Measurements from ENCODE around the gene ARGLU1. TPM values are rescaled to one million over a fixed set of nuclear protein-coding genes. Genes with fewer than 3 reads are reported as not detected.

ARGLU1 gene
- total RNA-seq, 1 experiment from 2014 or later, result 96.9 TPM

DNA sequence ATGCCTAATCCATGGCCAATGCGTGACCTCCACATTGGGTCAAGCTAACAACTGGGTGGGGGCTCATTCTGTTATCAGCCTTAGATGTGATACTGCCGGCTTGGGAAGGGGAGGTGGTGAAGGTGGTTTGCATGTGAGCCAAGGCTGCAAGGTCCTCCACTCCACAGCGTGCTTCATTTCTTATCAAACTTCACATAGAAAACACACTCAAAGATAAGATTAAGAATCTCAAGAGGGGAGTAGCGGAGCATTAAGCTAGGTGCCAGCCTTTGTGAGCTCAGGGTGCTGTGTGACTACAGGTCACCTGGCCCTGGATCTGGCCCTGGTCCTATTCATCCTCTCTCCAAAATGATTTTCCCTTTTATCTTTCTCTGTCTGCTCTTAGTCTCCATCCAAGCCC lies 13.3 kb upstream of the ARGLU1 start:
- Histone ChIP-seq H3K23me2 (ENCODE audit: insufficient read length, low read depth, low read length, poor library complexity, severe bottlenecking) (no peaks in the 10 kb centered on the region), H2BK5ac (ENCODE audit: insufficient read length, low read length) (no peak overlapping the region), H3K56ac (ENCODE audit: insufficient read length, low read depth, low read length) (no peak overlapping the region), H3K79me1 (ENCODE audit: insufficient read depth, low read depth, low read length, poor library complexity, severe bottlenecking) (no peaks in the 10 kb centered on the region), H3K18ac (ENCODE audit: insufficient read length, low read depth, low read length) (no peak overlapping the region), H3K27ac (ENCODE audit: insufficient read length, low read depth, low read length) (no peak overlapping the region), H3K23ac (ENCODE audit: insufficient read length, low read depth, low read length) (no peak overlapping the region), H4K8ac (replicated peaks; ENCODE audit: insufficient read length, low read depth, low read length) (no peak overlapping the region), H2AK5ac (ENCODE audit: insufficient read length, low read length) (no peak overlapping the region), H2BK20ac (ENCODE audit: low read depth, low read length, poor library complexity, severe bottlenecking) (no peak overlapping the region), H3K14ac (ENCODE audit: insufficient read depth, low read length) (no peak overlapping the region), H3K79me2 (ENCODE audit: insufficient read depth, low read length) (no peaks in the 10 kb centered on the region), H2AFZ (ENCODE audit: low read length) (no peak overlapping the region), H2BK15ac (ENCODE audit: low read depth, low read length) (no peak overlapping the region), H3T11ph (ENCODE audit: low read length) (no peak overlapping the region), H3K9me3 (ENCODE audit: control insufficient read depth, low read depth, low read length) (peaks cover 3% of the 10 kb centered on the region), H3K9ac (ENCODE audit: extremely low read depth, insufficient read length, low read length) (no peak overlapping the region), H3K4me1 (ENCODE audit: insufficient read depth, low read length) (no peaks in the 10 kb centered on the region), H2BK120ac (ENCODE audit: low read depth, low read length, poor library complexity, severe bottlenecking) (no peak overlapping the region), H4K91ac (ENCODE audit: insufficient read length, low read depth, low read length) (no peak overlapping the region), H2BK12ac (ENCODE audit: insufficient read length, low read depth, low read length) (no peak overlapping the region), H3K27me3 (ENCODE audit: insufficient read depth, low read length) (no peaks in the 10 kb centered on the region), H3K4ac (ENCODE audit: low read depth, low read length) (no peak overlapping the region), H3K4me2 (ENCODE audit: insufficient read depth, insufficient read length, low read length) (no peak overlapping the region), H4K5ac (ENCODE audit: insufficient read length, low read depth, low read length) (no peak overlapping the region), H4K20me1 (ENCODE audit: control insufficient read depth, insufficient read depth, insufficient read length) (no peaks in the 10 kb centered on the region)
- Mint-ChIP-seq H3K27me3 (ENCODE audit: low read depth) (no peaks in the 10 kb centered on the region; the same call in 1 of the 2 replicates), H3K9me3 (peaks cover 16 to 22% of the 10 kb centered on the region in 2 experiments), H3K27ac (no peak overlapping the region), H3K36me3 (ENCODE audit: insufficient read depth in 1 of 3, low read depth in 3 of 3) (peaks cover 14 to 20% (median 17%) of the 10 kb centered on the region in 3 experiments), H3K4me3 (no peak overlapping the region; a peak in 1 of 5 replicates), H3K4me1 (peaks cover 4 to 5% of the 10 kb centered on the region in 2 experiments; a peak in 2 of 4 replicates)
- no peak for DNase-seq
- WGBS (ENCODE audit: extremely low coverage, insufficient read length, low lambda C conversion rate), result no CpG with 5 or more reads among the region's 4 CpGs
- TF ChIP-seq, protein P1, sequence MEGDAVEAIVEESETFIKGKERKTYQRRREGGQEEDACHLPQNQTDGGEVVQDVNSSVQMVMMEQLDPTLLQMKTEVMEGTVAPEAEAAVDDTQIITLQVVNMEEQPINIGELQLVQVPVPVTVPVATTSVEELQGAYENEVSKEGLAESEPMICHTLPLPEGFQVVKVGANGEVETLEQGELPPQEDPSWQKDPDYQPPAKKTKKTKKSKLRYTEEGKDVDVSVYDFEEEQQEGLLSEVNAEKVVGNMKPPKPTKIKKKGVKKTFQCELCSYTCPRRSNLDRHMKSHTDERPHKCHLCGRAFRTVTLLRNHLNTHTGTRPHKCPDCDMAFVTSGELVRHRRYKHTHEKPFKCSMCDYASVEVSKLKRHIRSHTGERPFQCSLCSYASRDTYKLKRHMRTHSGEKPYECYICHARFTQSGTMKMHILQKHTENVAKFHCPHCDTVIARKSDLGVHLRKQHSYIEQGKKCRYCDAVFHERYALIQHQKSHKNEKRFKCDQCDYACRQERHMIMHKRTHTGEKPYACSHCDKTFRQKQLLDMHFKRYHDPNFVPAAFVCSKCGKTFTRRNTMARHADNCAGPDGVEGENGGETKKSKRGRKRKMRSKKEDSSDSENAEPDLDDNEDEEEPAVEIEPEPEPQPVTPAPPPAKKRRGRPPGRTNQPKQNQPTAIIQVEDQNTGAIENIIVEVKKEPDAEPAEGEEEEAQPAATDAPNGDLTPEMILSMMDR (conservative IDR thresholded peaks at IDR 0.05), result no peak
